ENCODE measurements around the gene GTPBP8. TPM values are rescaled to one million over a fixed set of nuclear protein-coding genes. Genes with fewer than 3 reads are reported as not detected.

GTPBP8 gene
- polyA plus RNA-seq, 1 experiment, result 17.3 TPM

DNA sequence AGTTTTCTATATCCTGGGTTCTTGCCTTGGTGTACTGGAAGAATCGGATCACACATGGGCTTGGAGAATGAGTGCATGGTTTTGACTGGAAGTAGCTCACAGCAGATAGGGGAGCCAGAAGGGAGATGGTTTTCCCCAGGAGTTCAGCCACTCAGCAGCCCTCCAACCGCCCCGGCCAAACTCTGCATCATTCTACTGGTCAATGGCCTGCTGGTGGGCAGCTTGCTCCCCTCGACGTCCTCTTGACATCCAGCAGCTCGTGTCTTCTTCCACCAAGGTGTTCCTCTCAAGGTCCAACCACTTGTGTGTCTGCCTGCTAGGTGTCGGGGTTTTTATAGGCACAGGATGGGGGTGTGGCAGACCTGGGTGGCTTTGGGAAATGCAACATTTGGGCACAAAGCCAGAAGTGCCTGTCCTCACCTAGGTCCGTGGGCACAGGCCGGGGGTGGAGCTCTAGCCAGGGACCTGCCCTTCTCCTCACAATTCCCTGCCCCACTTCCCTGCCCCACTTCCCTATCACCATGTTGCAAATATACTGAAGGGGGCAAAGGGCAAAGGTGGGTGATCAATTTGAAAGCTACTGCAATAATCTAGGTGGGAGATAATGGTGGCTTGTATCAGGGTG lies 3.0 kb upstream of the GTPBP8 start:
- H3K27ac ChIP-seq (ENCODE audit: low read depth, low read length), result no peak overlapping the region
- no peak for DNase-seq (ENCODE audit: low read depth, low spot score)
- no peak overlapping the region for H3K4me3 ChIP-seq (ENCODE audit: low read depth, low read length)
- TF ChIP-seq, protein P1, sequence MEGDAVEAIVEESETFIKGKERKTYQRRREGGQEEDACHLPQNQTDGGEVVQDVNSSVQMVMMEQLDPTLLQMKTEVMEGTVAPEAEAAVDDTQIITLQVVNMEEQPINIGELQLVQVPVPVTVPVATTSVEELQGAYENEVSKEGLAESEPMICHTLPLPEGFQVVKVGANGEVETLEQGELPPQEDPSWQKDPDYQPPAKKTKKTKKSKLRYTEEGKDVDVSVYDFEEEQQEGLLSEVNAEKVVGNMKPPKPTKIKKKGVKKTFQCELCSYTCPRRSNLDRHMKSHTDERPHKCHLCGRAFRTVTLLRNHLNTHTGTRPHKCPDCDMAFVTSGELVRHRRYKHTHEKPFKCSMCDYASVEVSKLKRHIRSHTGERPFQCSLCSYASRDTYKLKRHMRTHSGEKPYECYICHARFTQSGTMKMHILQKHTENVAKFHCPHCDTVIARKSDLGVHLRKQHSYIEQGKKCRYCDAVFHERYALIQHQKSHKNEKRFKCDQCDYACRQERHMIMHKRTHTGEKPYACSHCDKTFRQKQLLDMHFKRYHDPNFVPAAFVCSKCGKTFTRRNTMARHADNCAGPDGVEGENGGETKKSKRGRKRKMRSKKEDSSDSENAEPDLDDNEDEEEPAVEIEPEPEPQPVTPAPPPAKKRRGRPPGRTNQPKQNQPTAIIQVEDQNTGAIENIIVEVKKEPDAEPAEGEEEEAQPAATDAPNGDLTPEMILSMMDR (IDR thresholded peaks at IDR 0.05; ENCODE audit: low read depth, low read length), result no peak
- no peaks in the 10 kb centered on the region; the same call in 1 of the 2 replicates for H3K9me3 ChIP-seq (ENCODE audit: control insufficient read depth, insufficient read depth, low read length)
- ChIA-PET POLR2A (no interaction called here), CTCF (interaction anchor here (1.4 to 2.3 kb wide), 3 partner anchors 8 to 253 kb away, joined by 5 to 8 read pairs (median 6); no protein-coding TSS in a partner anchor)
- H3K27me3 ChIP-seq (ENCODE audit: control insufficient read depth, insufficient read depth, low read length), result no peaks in the 10 kb centered on the region

DNA sequence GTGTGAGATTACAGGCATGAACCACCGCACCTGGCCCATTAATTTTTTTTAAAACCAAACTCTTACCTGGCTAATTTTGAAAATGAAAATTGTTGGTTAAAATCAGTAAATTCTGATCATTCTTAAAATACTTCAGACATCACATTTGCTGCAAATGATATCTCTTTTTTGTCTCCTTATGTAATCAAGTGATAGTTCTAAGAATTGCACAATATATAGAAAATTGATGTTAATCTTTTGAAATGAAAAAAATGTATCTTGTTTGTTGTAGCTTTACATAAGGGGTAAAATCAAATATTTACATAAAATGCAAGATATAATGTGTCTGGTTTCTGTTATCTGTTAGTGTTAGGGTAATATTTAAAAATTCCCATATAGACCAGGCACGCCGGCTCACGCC lies 5.0 kb downstream of the GTPBP8 start:
- TF ChIP-seq, protein P1 (IDR thresholded peaks at IDR 0.05; ENCODE audit: low read depth, low read length), result no peak
- Histone ChIP-seq H3K9me3 (ENCODE audit: control insufficient read depth, insufficient read depth, low read length) (no peaks in the 10 kb centered on the region; the same call in 1 of the 2 replicates), H3K27me3 (ENCODE audit: control insufficient read depth, insufficient read depth, low read length) (no peaks in the 10 kb centered on the region), H3K27ac (ENCODE audit: low read depth, low read length) (no peak overlapping the region), H3K4me3 (ENCODE audit: low read depth, low read length) (no peak overlapping the region)
- no peak for DNase-seq (ENCODE audit: low read depth, low spot score)
- ChIA-PET CTCF (interaction anchor here (1.7 to 3.3 kb wide), 3 partner anchors 16 to 353 kb away, joined by 4 to 12 read pairs (median 12); no protein-coding TSS in a partner anchor), POLR2A (no interaction called here)

DNA sequence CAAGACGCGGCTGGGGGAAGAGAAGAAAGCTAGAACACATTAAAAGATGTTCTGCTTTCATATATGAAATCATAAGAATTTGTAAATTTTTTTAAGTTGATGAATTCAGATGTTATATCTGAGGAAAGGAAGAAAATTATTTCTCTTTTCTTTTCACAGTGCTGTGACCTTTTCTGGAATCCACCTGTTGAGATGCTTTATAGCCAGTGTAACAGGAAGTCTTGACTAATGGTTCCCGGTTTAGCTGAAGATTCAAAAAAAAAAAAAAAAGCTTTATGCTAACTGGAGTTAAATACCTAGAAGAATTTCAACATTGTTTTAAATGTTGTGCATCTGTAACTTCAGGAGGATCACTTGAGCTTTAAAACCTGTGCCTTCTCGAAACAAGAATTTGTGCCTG lies 9.9 kb downstream of the GTPBP8 start:
- H3K27ac ChIP-seq (ENCODE audit: low read depth, low read length), result no peak overlapping the region
- ChIA-PET POLR2A (no interaction called here), CTCF (interaction anchor here (0.6 to 1.5 kb wide), 4 partner anchors 13 to 879 kb away, joined by 3 to 5 read pairs (median 4); no protein-coding TSS in a partner anchor)
- no peak for DNase-seq (ENCODE audit: low read depth, low spot score)
- no peaks in the 10 kb centered on the region for H3K9me3 ChIP-seq (ENCODE audit: control insufficient read depth, insufficient read depth, low read length)
- H3K4me3 ChIP-seq (ENCODE audit: low read depth, low read length), result no peak overlapping the region
- H3K27me3 ChIP-seq (ENCODE audit: control insufficient read depth, insufficient read depth, low read length), result no peaks in the 10 kb centered on the region
- TF ChIP-seq, protein P1 (IDR thresholded peaks at IDR 0.05; ENCODE audit: low read depth, low read length), result no peak

DNA sequence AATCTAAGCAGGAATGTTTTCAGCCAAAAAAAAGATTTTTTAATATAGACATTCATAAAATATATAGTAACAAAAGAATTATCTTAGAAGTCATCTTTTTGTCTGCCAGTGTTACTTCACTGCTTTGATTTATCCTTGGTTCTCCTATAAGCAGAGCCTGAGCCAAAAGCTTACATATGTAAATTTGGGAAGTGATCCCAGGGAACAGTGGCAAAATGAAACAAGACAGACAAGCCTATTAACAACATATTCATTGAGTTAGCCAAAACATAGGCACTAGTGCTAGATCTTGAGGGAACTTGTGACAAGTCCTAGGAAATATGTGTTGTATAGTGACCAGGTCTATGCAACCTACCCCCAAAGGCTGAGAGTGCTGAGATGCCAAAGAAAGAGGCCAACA lies 11.3 kb downstream of the GTPBP8 start:
- no peak overlapping the region for H3K4me3 ChIP-seq (ENCODE audit: low read depth, low read length)
- DNase-seq (ENCODE audit: low read depth, low spot score), result no peak
- TF ChIP-seq, protein P1 (IDR thresholded peaks at IDR 0.05; ENCODE audit: low read depth, low read length), result no peak
- no peak overlapping the region for H3K27ac ChIP-seq (ENCODE audit: low read depth, low read length)
- H3K27me3 ChIP-seq (ENCODE audit: control insufficient read depth, insufficient read depth, low read length), result no peaks in the 10 kb centered on the region
- CTCF ChIA-PET, result interaction anchor here (0.6 to 1.5 kb wide), 6 partner anchors 23 to 367 kb away, joined by 3 to 4 read pairs (median 3); no protein-coding TSS in a partner anchor
- H3K9me3 ChIP-seq (ENCODE audit: control insufficient read depth, insufficient read depth, low read length), result no peaks in the 10 kb centered on the region
- POLR2A ChIA-PET, result no interaction called here

DNA sequence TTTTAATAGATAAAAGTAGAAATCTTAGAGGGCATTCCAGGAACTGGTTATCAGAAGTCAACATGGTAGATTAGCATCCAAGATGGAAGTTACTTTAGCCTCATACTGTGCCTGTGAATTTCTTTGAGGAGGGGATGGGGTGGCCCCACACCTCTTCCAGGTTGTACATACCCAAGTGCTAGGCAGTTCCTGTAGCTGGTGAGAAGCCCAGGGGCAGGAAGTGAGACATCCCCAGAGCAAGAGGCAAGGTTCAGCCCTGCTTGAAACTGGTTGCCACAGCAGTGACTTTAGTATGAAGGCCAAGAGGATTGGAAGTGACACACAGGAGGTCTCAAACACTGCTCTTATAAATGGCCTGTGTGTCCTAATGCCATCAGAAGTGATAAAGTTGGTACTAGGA lies 11.9 kb downstream of the GTPBP8 start:
- H3K9me3 ChIP-seq (ENCODE audit: control insufficient read depth, insufficient read depth, low read length), result no peaks in the 10 kb centered on the region
- no peak for DNase-seq (ENCODE audit: low read depth, low spot score)
- TF ChIP-seq, protein P1 (IDR thresholded peaks at IDR 0.05; ENCODE audit: low read depth, low read length), result no peak
- POLR2A ChIA-PET, result no interaction called here
- CTCF ChIA-PET, result interaction anchor here (1.2 to 1.3 kb wide), 2 partner anchors 23 to 420 kb away, joined by 3 to 5 read pairs; no protein-coding TSS in a partner anchor
- H3K4me3 ChIP-seq (ENCODE audit: low read depth, low read length), result no peak overlapping the region
- H3K27ac ChIP-seq (ENCODE audit: low read depth, low read length), result no peak overlapping the region
- H3K27me3 ChIP-seq (ENCODE audit: control insufficient read depth, insufficient read depth, low read length), result no peaks in the 10 kb centered on the region
